Mesodermal cell (in vitro differentiated cells): ENCODE results near the gene GJA10.

ENCODE experiments used
- H3K27ac ChIP-seq: 2 replicates; pipeline ENCODE4 v1.7.0; 2013; ENCODE audit warnings: mild to moderate bottlenecking, low read depth, low read length, moderate library complexity; ENCODE audit not compliant: severe bottlenecking
- H3K36me3 ChIP-seq: 2 replicates; pipeline ENCODE4 v1.7.1; 2013; ENCODE audit warnings: mild to moderate bottlenecking, low read length, moderate library complexity; ENCODE audit not compliant: control insufficient read depth, insufficient read depth
- H3K4me1 ChIP-seq: one replicate; pipeline ENCODE4 v1.7.1; 2013; ENCODE audit warnings: mild to moderate bottlenecking, low read length; ENCODE audit not compliant: insufficient read depth, control insufficient read depth, poor library complexity, severe bottlenecking
- H3K4me3 ChIP-seq: 2 replicates; pipeline ENCODE4 v1.7.0; 2013; ENCODE audit warnings: low read length, control low read depth, mild to moderate bottlenecking; ENCODE audit not compliant: insufficient read depth, poor library complexity, severe bottlenecking; ENCODE audit errors: extremely low read depth
- H3K9me3 ChIP-seq: 2 replicates; pipeline ENCODE4 v1.7.1; 2013; ENCODE audit warnings: mild to moderate bottlenecking, low read length, moderate library complexity; ENCODE audit not compliant: control insufficient read depth
- WGBS, 2 experiments: methylation state at CpG; one replicate each; pipeline ENCODE4 v1.1.5; 2013; ENCODE audit warnings: missing lambda C conversion rate in 2 of 2; ENCODE audit not compliant: insufficient coverage in 2 of 2; 5-methylcytosine and 5-hydroxymethylcytosine counted together

Gene GJA10

DNA sequence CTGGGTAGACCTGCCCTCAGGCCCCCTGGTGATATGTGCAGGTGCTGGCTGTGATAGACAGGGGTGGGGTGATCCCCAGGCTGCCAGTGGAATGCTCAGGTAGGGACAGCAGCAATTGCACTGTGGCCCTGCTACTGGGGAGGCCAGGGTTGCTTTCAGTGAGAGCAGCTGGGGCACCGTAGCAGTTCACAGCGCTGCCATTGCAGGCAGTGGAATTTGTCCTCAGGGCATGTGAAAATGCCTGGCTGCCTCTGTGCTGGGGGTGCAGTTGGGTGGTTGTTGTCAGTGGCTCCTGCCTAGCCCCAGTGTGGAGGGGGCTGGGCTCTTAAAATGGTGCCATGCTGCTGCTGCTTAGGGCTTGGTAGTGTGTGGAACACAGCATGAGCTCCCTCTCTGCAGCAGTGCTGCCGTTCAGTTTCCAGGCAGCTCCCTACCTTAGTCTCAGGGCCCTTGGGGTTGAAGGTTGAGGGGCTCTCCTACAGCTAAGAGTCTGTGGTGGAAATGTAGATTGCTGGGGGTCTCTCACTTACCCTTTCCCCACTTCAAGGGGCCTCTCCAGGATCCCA lies 23.6 kb downstream of the GJA10 start:
- H3K4me3 ChIP-seq = no peak overlapping the region

DNA sequence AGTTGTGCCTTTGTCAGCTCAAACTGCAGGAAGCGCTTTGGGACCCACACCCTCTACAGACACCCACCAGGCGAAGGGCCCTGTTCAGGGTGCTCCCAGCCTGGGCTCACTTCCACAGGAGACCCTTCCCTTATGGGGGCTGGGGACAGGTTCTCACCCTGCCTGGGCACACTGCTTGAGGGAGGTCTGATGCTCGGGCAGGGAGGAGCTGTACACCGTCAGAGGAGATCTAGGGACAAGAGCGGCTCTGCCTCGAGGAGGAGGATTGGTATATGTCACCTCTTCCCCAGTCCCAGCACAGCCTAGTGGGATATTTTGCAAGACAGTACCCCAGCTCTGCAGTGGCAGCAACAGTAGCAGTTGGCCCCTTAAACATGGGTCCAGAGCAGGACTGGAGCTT lies 26.9 kb downstream of the GJA10 start:
- Histone ChIP-seq H3K36me3 (no peaks in the 10 kb centered on the region), H3K27ac (no peak overlapping the region), H3K9me3 (peaks cover 5% of the 10 kb centered on the region), H3K4me3 (no peak overlapping the region), H3K4me1 (no peaks in the 10 kb centered on the region)
- WGBS, 2 experiments = 78 to 90% methylated on average over 4 to 6 of the region's 6 CpGs

More for the DNA sequence above, 23.6 kb downstream of the GJA10 start:
- peaks cover 10% of the 10 kb centered on the region for H3K9me3 ChIP-seq
- WGBS, 2 experiments = 30 to 75% methylated on average over 2 of the region's 3 CpGs
- no peaks in the 10 kb centered on the region for H3K4me1 ChIP-seq
- no peak overlapping the region for H3K27ac ChIP-seq
- no peaks in the 10 kb centered on the region for H3K36me3 ChIP-seq

DNA sequence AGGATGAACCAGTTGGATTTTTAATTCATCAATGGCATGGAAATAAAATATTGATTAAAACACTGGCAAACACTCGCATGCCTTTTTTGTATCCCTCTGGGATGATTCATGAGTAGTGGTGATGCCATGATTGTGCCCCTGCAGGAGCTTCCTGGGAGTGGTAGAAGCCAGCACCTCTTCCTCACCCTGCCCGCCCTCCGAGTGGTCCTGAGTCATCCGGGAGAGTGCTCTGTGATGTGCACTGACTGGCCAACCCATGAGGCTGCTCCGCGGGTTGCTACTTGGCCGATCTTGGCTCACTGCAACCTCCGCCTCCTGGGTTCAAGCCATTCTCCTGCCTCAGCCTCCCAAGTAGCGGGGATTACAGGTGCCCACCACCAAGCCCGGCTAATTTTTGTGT lies 27.4 kb downstream of the GJA10 start:
- Histone ChIP-seq H3K4me1 (no peaks in the 10 kb centered on the region), H3K9me3 (peaks cover 3% of the 10 kb centered on the region), H3K27ac (no peak overlapping the region), H3K4me3 (no peak overlapping the region), H3K36me3 (no peaks in the 10 kb centered on the region)
- 88 to 94% methylated on average over 7 to 8 of the region's 10 CpGs for WGBS, 2 experiments

DNA sequence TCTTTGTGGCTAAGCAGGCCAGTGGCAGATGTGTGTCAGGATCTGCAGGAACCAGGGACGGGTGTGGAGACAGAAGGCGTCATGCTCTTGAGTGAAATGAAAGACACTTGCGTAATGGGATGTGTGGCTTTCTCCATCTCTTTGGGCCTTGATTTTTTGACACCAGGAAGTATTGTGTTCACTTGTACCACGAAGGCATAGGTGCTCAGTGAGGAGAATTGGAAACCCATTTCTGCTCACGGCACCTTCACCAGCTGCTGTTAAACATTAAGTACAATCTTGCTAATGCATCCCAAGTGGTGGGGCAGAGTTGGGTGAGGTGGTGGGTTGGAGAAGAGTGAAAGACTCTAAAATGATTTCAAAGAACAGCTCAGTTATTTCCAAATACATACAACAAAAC lies 30.0 kb downstream of the GJA10 start:
- H3K4me3 ChIP-seq = no peak overlapping the region
- H3K36me3 ChIP-seq = no peaks in the 10 kb centered on the region
- H3K9me3 ChIP-seq = no peaks in the 10 kb centered on the region
- peaks cover 10% of the 10 kb centered on the region for H3K4me1 ChIP-seq
- H3K27ac ChIP-seq = no peak overlapping the region
- WGBS, 2 experiments = 70 to 75% methylated on average over 4 of the region's 5 CpGs

DNA sequence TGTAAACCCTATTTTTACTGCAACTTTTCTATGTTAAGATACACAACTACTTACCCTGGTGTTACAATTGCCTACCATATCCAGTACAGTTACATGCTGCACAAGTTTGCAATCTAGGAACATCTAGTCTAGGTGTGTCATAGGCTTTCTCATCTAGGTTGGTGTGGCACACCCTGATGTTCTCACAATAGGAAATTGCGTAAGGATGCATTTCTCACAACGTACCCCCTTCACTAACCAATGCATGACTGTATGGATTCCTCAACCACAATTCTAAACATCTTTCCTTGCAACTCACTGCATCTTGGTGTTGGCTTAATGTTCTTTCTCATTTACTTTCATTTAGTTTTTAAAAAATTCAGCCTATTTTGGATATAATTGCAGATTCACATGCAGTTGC lies 31.6 kb downstream of the GJA10 start:
- Histone ChIP-seq H3K36me3 (no peaks in the 10 kb centered on the region), H3K9me3 (no peaks in the 10 kb centered on the region), H3K27ac (no peak overlapping the region), H3K4me1 (peaks cover 14% of the 10 kb centered on the region), H3K4me3 (no peak overlapping the region)
- 83 to 100% methylated on average over 1 of the region's 2 CpGs for WGBS, 2 experiments

DNA sequence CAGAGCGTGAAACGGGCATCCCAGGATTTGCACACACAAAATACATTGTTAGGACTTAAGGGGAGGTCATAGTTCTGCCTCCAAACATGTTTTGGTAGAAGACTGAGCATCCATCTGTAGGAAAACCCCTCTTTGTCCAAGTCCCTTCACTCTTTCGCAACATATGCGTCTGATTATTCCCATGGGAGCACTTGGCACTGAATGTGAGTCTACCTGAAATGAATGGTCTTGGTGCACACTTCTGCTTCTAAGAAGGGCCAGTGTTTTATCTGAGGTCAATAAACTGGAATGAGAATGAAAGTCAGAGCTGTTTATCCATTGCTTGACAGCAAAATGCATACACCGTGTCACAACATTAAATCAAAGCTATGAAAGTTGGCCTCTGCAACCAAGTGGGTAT lies 33.0 kb downstream of the GJA10 start:
- no peak overlapping the region for H3K4me3 ChIP-seq
- H3K36me3 ChIP-seq = no peaks in the 10 kb centered on the region
- H3K4me1 ChIP-seq = peaks cover 14% of the 10 kb centered on the region
- no peaks in the 10 kb centered on the region for H3K9me3 ChIP-seq
- H3K27ac ChIP-seq = no peak overlapping the region
- 100% methylated on average over 2 to 4 of the region's 5 CpGs for WGBS, 2 experiments

DNA sequence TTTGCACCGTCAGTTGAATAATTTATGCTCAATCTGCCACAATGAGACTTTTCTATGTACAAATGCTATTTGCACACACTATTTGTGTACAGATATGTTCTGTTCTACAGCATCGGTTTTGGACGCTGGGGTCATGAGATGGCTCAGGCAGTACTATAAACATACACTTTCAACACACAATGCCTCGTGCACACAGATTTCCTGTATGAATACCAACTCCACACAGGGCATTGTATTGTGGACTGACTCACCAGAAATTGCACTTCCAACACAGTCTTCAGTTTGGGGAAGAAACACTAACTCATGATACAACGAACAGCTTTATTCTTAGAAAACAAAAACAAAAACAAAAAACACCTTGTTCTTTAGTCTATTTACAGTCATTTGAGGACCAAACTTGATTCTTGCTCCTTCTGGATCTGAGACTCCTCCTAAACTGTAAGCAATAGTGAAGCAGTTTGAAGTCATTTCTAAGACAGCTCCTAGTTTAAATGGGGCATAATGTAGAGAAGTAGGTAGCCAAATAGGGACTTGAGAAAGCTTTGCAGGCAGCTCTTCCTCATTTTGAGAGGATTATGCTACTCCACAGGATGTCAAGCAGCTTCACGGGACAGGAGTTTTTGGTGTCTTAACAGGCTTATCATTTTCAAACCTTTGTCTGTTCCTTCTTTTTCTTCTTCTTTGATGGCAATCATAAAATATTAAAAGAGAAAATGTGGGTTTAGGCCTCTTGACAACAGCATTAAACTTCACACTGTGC lies 33.7 kb downstream of the GJA10 start:
- H3K9me3 ChIP-seq = no peaks in the 10 kb centered on the region
- 91 to 96% methylated on average over 4 to 5 of the region's 6 CpGs for WGBS, 2 experiments
- H3K36me3 ChIP-seq = no peaks in the 10 kb centered on the region
- no peak overlapping the region for H3K4me3 ChIP-seq
- H3K27ac ChIP-seq = peak overlapping the region; percentile 84
- H3K4me1 ChIP-seq = peaks cover 14% of the 10 kb centered on the region

DNA sequence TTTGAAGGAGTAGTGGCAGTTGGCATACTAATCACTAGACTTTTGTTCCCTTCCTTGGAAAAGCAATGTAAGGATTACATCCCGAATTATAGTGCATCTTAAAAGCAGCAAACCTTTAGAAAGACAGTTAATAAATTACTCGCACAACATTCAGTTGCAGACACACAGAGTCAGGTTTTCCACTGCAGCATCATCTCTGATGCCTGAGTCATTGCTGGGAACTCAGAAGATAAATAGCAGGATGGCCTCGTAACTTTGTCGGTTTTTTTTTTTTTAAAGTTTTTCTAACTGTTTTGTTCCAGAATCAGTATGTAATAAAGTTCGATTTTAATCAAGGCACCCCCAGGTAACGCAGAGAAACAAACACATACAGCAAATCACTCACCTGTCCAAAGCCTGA lies 34.3 kb downstream of the GJA10 start:
- WGBS, 2 experiments = 90 to 100% methylated on average over 2 to 4 of the region's 6 CpGs
- H3K4me3 ChIP-seq = no peak overlapping the region
- peaks cover 14% of the 10 kb centered on the region for H3K4me1 ChIP-seq
- no peaks in the 10 kb centered on the region for H3K36me3 ChIP-seq
- H3K27ac ChIP-seq = peak overlapping the region; percentile 84
- no peaks in the 10 kb centered on the region for H3K9me3 ChIP-seq

DNA sequence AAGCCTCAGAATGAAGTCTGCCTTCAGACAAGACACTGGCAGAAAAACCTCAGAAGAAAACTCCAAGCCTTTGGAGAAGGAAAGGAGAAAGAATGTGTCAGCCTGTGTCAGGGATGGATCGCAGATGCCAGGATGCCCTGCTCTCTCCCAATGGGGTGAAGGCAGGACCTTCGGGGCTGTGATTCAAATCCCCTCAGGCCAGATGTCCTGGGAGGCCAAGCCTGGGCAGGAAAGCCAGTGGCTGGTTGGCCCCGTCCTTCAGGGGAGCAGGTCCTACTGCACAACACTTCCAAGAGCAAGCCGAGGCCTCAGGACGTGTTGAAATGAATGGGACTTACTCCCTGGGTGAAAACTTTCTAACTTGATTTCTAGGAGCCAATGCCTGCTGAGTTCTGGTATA lies 36.5 kb downstream of the GJA10 start:
- Histone ChIP-seq H3K4me3 (no peak overlapping the region), H3K27ac (no peak overlapping the region), H3K9me3 (no peaks in the 10 kb centered on the region), H3K4me1 (peaks cover 14% of the 10 kb centered on the region), H3K36me3 (no peaks in the 10 kb centered on the region)
- WGBS, 2 experiments = 84 to 94% methylated on average over 2 to 5 of the region's 5 CpGs

DNA sequence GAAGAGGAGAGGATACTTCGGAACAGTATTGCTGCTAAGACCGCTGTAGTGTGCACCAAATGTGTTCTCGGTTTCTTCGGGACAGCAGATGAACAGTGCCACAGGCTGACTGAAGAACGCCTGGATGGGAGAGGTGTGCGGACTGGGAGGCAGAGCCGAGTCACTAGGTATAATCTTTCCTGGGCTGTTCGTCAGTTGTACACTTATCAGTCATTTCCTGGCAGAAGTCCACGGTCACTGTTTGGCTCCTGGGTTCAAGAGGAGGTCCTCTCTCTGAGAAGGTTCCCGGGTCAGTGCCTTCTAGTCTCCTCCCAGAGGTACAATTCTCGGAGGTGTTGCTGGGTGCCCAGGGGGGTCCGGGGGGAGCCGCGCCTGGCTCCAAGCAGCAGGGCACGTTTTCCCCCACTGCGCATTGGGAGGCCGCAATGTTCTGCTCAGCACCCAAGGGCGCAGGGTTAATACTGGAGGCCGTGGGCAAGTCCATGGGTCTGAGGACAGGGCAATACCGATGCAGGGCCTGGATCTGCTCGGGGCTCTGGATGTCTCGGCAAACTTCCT lies 38.1 kb downstream of the GJA10 start:
- Histone ChIP-seq H3K36me3 (no peaks in the 10 kb centered on the region), H3K4me1 (peaks cover 14% of the 10 kb centered on the region), H3K9me3 (no peaks in the 10 kb centered on the region), H3K4me3 (no peak overlapping the region), H3K27ac (no peak overlapping the region)
- whole genome bisulfite sequencing, 2 experiments = 95 to 96% methylated on average over 21 of the region's 22 CpGs
